ENCODE measurements around the gene SULT1C3. TPM values are rescaled to one million over a fixed set of nuclear protein-coding genes. Genes with fewer than 3 reads are reported as not detected.

SULT1C3 gene
- polyA plus RNA-seq, 1 donor (not counting 4 experiments of a cell fraction or from before 2014, with no cell fraction given): not detected

- no peak overlapping the region for H2AFZ ChIP-seq (ENCODE audit: control insufficient read depth, low read length)
- H3K4me2 ChIP-seq (ENCODE audit: control insufficient read depth, extremely low read depth, insufficient read depth, low read depth, low read length): no peak overlapping the region
- no peak overlapping the region for H3K9ac ChIP-seq (ENCODE audit: control insufficient read depth, extremely low read depth, insufficient read depth, low read length)
- dilution Hi-C loops (cut with MboI; ENCODE audit: extremely low pct_ligation_motif_present, low sequenced_read_pairs): no loop called here
- no peaks in the 10 kb centered on the region for H3K9me1 ChIP-seq (ENCODE audit: control insufficient read depth, extremely low read depth, insufficient read depth, low read length)
- H4K20me1 ChIP-seq (ENCODE audit: control insufficient read depth, extremely low read depth, insufficient read depth, low read length): no peaks in the 10 kb centered on the region
- H3K4me3 ChIP-seq (ENCODE audit: control insufficient read depth in 2 of 3, extremely low read depth in 1 of 3, insufficient read depth in 2 of 3, low read depth in 1 of 3, low read length in 3 of 3): no peak overlapping the region
- no peak for TF ChIP-seq EZH2 (IDR thresholded peaks at IDR 0.05; ENCODE audit: low read length)
- TF ChIP-seq, protein P1, sequence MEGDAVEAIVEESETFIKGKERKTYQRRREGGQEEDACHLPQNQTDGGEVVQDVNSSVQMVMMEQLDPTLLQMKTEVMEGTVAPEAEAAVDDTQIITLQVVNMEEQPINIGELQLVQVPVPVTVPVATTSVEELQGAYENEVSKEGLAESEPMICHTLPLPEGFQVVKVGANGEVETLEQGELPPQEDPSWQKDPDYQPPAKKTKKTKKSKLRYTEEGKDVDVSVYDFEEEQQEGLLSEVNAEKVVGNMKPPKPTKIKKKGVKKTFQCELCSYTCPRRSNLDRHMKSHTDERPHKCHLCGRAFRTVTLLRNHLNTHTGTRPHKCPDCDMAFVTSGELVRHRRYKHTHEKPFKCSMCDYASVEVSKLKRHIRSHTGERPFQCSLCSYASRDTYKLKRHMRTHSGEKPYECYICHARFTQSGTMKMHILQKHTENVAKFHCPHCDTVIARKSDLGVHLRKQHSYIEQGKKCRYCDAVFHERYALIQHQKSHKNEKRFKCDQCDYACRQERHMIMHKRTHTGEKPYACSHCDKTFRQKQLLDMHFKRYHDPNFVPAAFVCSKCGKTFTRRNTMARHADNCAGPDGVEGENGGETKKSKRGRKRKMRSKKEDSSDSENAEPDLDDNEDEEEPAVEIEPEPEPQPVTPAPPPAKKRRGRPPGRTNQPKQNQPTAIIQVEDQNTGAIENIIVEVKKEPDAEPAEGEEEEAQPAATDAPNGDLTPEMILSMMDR (optimal IDR thresholded peaks at IDR 0.05 in 1 of 3, IDR thresholded peaks at IDR 0.05 in 1 of 3, conservative IDR thresholded peaks at IDR 0.05 in 1 of 3; ENCODE audit: extremely low read depth in 1 of 3, insufficient read depth in 2 of 3, low read length in 3 of 3): no peak
- no peaks in the 10 kb centered on the region for H3K27me3 ChIP-seq (ENCODE audit: control insufficient read depth, extremely low read depth, insufficient read depth, low read length)
- H3K36me3 ChIP-seq (ENCODE audit: control insufficient read depth in 2 of 2, extremely low read depth in 1 of 2, insufficient read depth in 2 of 2, low read length in 2 of 2): no peaks in the 10 kb centered on the region
- FAIRE-seq (no peak), DNase-seq (ENCODE audit: low read depth, low spot score) (no peak)
- H3K27ac ChIP-seq (ENCODE audit: control insufficient read depth, insufficient read depth, low read length): no peak overlapping the region
- no peaks in the 10 kb centered on the region for H3K9me3 ChIP-seq (ENCODE audit: control insufficient read depth, low read depth, low read length)
- H3K4me1 ChIP-seq (ENCODE audit: control insufficient read depth, extremely low read depth, insufficient read depth, low read length): no peaks in the 10 kb centered on the region
- no peaks in the 10 kb centered on the region for H3K79me2 ChIP-seq (ENCODE audit: control insufficient read depth, insufficient read depth, low read length)
Observed at GRCh38 chr2:108253106-108253505, 13.3 kb downstream of the SULT1C3 start.

GRCh38 chr2:108257757-108258331 lies 18.1 kb downstream of the SULT1C3 start:
- no peak overlapping the region for H3K27ac ChIP-seq (ENCODE audit: control insufficient read depth, insufficient read depth, low read length)
- no peaks in the 10 kb centered on the region for H3K36me3 ChIP-seq (ENCODE audit: control insufficient read depth in 2 of 2, extremely low read depth in 1 of 2, insufficient read depth in 2 of 2, low read length in 2 of 2)
- DNase-seq (ENCODE audit: low read depth, low spot score) (no peak), FAIRE-seq (peak; percentile 51)
- H4K20me1 ChIP-seq (ENCODE audit: control insufficient read depth, extremely low read depth, insufficient read depth, low read length): no peaks in the 10 kb centered on the region
- no peaks in the 10 kb centered on the region for H3K4me1 ChIP-seq (ENCODE audit: control insufficient read depth, extremely low read depth, insufficient read depth, low read length)
- H3K27me3 ChIP-seq (ENCODE audit: control insufficient read depth, extremely low read depth, insufficient read depth, low read length): no peaks in the 10 kb centered on the region
- no peak overlapping the region for H3K9ac ChIP-seq (ENCODE audit: control insufficient read depth, extremely low read depth, insufficient read depth, low read length)
- H2AFZ ChIP-seq (ENCODE audit: control insufficient read depth, low read length): no peak overlapping the region
- no peaks in the 10 kb centered on the region for H3K9me1 ChIP-seq (ENCODE audit: control insufficient read depth, extremely low read depth, insufficient read depth, low read length)
- no peaks in the 10 kb centered on the region for H3K79me2 ChIP-seq (ENCODE audit: control insufficient read depth, insufficient read depth, low read length)
- dilution Hi-C loops (cut with MboI; ENCODE audit: extremely low pct_ligation_motif_present, low sequenced_read_pairs): no loop called here
- H3K4me3 ChIP-seq (ENCODE audit: control insufficient read depth in 2 of 3, extremely low read depth in 1 of 3, insufficient read depth in 2 of 3, low read depth in 1 of 3, low read length in 3 of 3): no peak overlapping the region
- no peak overlapping the region for H3K4me2 ChIP-seq (ENCODE audit: control insufficient read depth, extremely low read depth, insufficient read depth, low read depth, low read length)
- H3K9me3 ChIP-seq (ENCODE audit: control insufficient read depth, low read depth, low read length): no peaks in the 10 kb centered on the region
- no peak for TF ChIP-seq EZH2 (IDR thresholded peaks at IDR 0.05; ENCODE audit: low read length)
- TF ChIP-seq, protein P1 (optimal IDR thresholded peaks at IDR 0.05 in 1 of 3, IDR thresholded peaks at IDR 0.05 in 1 of 3, conservative IDR thresholded peaks at IDR 0.05 in 1 of 3; ENCODE audit: extremely low read depth in 1 of 3, insufficient read depth in 2 of 3, low read length in 3 of 3): no peak

Measured in keratinocyte (primary cell).